ENCODE measurements around the gene SMCR8.

DNA sequence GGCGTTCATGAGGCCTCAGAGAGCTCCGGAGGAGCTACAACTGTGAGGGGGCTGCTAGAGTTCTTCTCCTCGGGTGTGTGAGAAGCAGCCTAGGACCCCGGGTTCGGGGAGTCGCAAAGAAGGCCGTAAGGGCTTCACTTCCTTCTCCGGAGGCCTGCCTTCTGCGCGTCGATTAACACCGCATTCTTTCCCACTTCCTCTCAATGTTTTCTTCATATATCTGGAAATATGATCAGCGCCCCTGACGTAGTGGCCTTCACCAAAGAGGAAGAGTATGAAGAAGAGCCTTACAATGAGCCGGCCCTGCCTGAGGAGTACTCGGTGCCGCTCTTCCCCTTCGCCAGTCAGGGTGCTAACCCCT, 449 bp downstream of the SMCR8 start:
- TF ChIP-seq, protein P1, sequence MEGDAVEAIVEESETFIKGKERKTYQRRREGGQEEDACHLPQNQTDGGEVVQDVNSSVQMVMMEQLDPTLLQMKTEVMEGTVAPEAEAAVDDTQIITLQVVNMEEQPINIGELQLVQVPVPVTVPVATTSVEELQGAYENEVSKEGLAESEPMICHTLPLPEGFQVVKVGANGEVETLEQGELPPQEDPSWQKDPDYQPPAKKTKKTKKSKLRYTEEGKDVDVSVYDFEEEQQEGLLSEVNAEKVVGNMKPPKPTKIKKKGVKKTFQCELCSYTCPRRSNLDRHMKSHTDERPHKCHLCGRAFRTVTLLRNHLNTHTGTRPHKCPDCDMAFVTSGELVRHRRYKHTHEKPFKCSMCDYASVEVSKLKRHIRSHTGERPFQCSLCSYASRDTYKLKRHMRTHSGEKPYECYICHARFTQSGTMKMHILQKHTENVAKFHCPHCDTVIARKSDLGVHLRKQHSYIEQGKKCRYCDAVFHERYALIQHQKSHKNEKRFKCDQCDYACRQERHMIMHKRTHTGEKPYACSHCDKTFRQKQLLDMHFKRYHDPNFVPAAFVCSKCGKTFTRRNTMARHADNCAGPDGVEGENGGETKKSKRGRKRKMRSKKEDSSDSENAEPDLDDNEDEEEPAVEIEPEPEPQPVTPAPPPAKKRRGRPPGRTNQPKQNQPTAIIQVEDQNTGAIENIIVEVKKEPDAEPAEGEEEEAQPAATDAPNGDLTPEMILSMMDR (conservative IDR thresholded peaks at IDR 0.05; ENCODE audit: low read depth, low read length), result no peak
- TF ChIP-seq RFX5 (IDR thresholded peaks at IDR 0.05; ENCODE audit: low read depth, low read length), result no peak
- no peak for TF ChIP-seq RCOR1 (IDR thresholded peaks at IDR 0.05; ENCODE audit: insufficient replicate concordance, low read length)
- TF ChIP-seq, protein P2, sequence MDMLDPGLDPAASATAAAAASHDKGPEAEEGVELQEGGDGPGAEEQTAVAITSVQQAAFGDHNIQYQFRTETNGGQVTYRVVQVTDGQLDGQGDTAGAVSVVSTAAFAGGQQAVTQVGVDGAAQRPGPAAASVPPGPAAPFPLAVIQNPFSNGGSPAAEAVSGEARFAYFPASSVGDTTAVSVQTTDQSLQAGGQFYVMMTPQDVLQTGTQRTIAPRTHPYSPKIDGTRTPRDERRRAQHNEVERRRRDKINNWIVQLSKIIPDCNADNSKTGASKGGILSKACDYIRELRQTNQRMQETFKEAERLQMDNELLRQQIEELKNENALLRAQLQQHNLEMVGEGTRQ (IDR thresholded peaks at IDR 0.05; ENCODE audit: low read depth, low read length), result no peak

Data from IMR-90 (cell line).